Aorta (tissue), 5 donors: ENCODE results near the gene ACAD11. TPM values are rescaled to one million over a fixed set of nuclear protein-coding genes. Genes with fewer than 3 reads are reported as not detected.

Experiments used
- ATAC-seq: fragments of 200-7000 bp; cut with Tn5 transposase; one replicate; pipeline ENCODE4 v1.9.1; 2022; ENCODE audit warnings: moderate library complexity; ENCODE audit not compliant: low FRiP score
- DNase-seq, 2 donors: peaks; one replicate each; pipeline ENCODE4 v3.0.0-alpha.2; 2020
- H3K27ac ChIP-seq, 2 donors: one replicate each; pipeline ENCODE4 v1.5.1; 2013; ENCODE audit warnings: low read length in 2 of 2, mild to moderate bottlenecking in 2 of 2, moderate library complexity in 2 of 2, control low read depth in 1 of 2, inconsistent platforms in 1 of 2, low read depth in 1 of 2
- H3K27me3 ChIP-seq, 2 donors: one replicate each; pipeline ENCODE4 v1.6.1; 2013; ENCODE audit warnings: control low read depth in 1 of 2, low read length in 1 of 2, mild to moderate bottlenecking in 1 of 2, moderate library complexity in 1 of 2; ENCODE audit not compliant: insufficient read depth in 2 of 2, control insufficient read depth in 1 of 2
- H3K36me3 ChIP-seq, 2 donors: one replicate each; pipeline ENCODE4 v1.6.1; 2013; ENCODE audit warnings: control low read depth in 1 of 2, low read length in 1 of 2, mild to moderate bottlenecking in 1 of 2; ENCODE audit not compliant: insufficient read depth in 2 of 2, control insufficient read depth in 1 of 2
- H3K4me1 ChIP-seq, 2 donors: one replicate each; pipeline ENCODE4 v1.6.1; 2013; ENCODE audit warnings: low read length in 2 of 2, control low read depth in 1 of 2, mild to moderate bottlenecking in 1 of 2, moderate library complexity in 1 of 2; ENCODE audit not compliant: insufficient read depth in 2 of 2, control insufficient read depth in 1 of 2
- H3K4me3 ChIP-seq, 2 donors: one replicate each; pipeline ENCODE4 v1.5.1; 2013; ENCODE audit warnings: low read length in 2 of 2, control low read depth in 1 of 2, mild to moderate bottlenecking in 1 of 2
- H3K9me3 ChIP-seq: one replicate; pipeline ENCODE4 v1.6.1; 2013; ENCODE audit warnings: mild to moderate bottlenecking, low read length; ENCODE audit not compliant: control insufficient read depth
- WGBS, 2 donors: extraction: QIAGEN DNeasy Blood & Tissue Kit; methylation state at CpG; one replicate each; pipeline ENCODE4 v1.1.7; 2013; 5-methylcytosine and 5-hydroxymethylcytosine counted together
- intact Hi-C, 2 donors: fragments of 100-400 bp; cut with DNase I; formaldehyde crosslinking; loops; one replicate each; pipeline versions ENCODE4 v1.14.2 to v1.15.0; 2022
- polyA plus RNA-seq, 2 donors: library from polyadenylated mRNA; stranded (reverse); fragments of 200-250 nt; gene quantifications; one replicate each; pipeline ENCODE4 v1.2.3, GENCODE V29; 2013
- total RNA-seq, 2 donors: library from RNA; stranded (reverse); fragmentation: NEBNext Ultra II Directional; extraction: Animal tissue kit (Norgen Biotek cat#: 25700); gene quantifications; one replicate each; pipeline ENCODE4 v1.2.1, GENCODE V29; 2021
- donor health status: healthy with polysubstance abuse.
- donor health status: Bipolar disorder and iron deficiency.
- donor health status: DM: no; HTN: no; CAD: no.
- donor health status: DM: no; HTN: no; CAD: no.
- donor health status: DM: yes; HTN: yes; CAD: no.

ACAD11 gene
- total and polyA plus RNA-seq, 4 donors: 10.0 to 89.6 (median 42.2) TPM

DNA sequence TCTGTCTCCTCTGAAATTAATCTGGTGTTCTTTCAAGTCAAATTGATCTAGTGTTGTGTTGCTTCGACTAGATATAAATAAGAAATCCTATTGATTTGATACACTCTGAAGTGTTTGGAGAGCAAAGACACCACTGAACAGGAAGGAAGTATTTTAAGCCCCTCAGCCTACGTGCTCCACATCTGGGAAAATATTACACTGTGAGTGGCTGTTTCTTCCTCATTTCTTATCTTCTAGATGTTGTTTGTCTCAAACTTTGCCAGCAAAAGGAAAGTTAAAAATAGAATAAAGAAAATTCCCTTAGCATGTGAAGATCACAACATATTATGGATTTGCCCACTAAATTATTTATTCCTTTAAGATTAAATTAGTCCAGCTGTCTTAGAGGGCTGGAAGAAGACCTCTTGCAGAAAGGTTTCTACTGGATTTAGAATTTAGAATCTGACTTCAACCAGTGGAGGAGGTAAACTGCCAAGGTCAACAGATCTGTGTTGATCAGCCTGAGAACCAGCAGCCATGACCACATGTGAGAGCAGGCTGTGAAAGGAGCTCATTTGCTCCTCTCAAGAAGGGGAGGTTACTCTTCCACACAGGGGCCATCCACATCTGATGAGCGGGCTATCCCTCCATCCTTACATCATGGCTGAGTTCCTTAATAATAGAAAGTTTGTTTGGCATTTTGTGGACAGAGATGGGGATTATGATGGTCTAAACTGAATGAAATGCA is 108.9 kb downstream of the ACAD11 start:
- Histone ChIP-seq H3K27ac (no peak overlapping the region), H3K27me3 (no peaks in the 10 kb centered on the region), H3K4me1 (peaks cover 0 to 11% of the 10 kb centered on the region in 2 donors), H3K4me3 (no peak overlapping the region), H3K36me3 (no peaks in the 10 kb centered on the region), H3K9me3 (no peaks in the 10 kb centered on the region)
- WGBS, 2 donors: 37 to 49% methylated on average over 3 of the region's 3 CpGs
- intact Hi-C loops: no loop called here
- ATAC-seq (peak; percentile 71), DNase-seq (no peak)

DNA sequence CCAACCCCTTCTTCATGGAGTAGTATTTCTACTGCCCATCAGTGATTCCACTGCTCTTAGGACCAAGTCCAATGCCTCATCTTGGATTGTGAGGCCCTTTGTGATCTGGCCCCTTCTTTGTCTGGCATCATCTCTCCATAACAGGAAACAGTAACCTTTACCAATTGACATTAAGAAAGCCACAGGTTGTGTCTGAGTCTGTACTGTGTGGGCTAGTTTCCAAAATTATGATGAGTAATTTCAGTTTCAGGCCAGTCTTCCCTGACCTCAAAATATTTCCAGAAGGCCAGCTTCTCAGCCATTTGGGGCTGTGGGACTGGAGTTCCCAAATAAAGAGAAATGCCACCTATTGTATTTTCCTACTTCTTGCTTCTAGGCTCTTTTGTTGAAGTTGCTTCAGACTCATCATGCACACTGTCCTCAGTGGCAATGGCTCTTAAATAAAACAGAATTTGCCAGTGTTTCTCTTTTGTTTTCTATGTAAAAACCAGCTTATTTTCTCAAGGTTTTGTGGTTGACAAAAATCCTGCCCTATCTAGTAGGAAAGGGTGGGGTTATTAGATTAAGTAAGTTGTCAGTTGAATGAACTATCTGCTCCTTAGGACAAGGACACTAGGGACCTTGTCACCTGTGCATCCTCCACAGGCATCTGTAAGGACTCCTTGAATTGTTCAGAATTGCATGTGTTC is 109.6 kb downstream of the ACAD11 start:
- no peak overlapping the region for H3K27ac ChIP-seq
- H3K4me3 ChIP-seq: no peak overlapping the region
- ATAC-seq (no peak), DNase-seq (no peak)
- H3K9me3 ChIP-seq: no peaks in the 10 kb centered on the region
- no peaks in the 10 kb centered on the region for H3K36me3 ChIP-seq
- intact Hi-C loops: no loop called here
- peaks cover 0 to 12% of the 10 kb centered on the region in 2 donors for H3K4me1 ChIP-seq
- no peaks in the 10 kb centered on the region for H3K27me3 ChIP-seq

DNA sequence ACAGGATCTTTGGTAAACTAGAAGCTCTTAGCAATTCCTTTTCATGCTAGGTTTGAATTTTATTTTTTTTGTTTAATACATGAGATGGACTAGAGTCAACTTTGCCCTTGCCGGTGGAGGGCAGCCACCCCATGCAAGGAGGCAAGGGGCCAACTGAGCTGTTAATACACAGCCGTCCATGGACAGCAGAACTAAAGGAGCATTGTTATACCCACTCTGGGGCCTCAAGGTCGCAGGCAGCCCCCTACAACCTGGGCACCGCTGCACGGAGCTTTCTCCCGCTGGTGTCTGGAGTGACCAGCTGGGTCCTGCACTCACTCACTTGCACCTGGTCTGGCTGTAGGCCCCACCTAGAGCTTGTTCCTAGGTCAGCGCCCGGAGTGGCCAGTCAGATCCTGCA is 110.4 kb downstream of the ACAD11 start:
- DNase-seq: no peak
- Histone ChIP-seq H3K4me3 (no peak overlapping the region), H3K4me1 (peaks cover 0 to 12% of the 10 kb centered on the region in 2 donors), H3K36me3 (no peaks in the 10 kb centered on the region), H3K27ac (no peak overlapping the region), H3K9me3 (no peaks in the 10 kb centered on the region), H3K27me3 (no peaks in the 10 kb centered on the region)
- WGBS, 2 donors: 89 to 91% methylated on average over 8 of the region's 8 CpGs
- no peak for ATAC-seq
- intact Hi-C loops: no loop called here

DNA sequence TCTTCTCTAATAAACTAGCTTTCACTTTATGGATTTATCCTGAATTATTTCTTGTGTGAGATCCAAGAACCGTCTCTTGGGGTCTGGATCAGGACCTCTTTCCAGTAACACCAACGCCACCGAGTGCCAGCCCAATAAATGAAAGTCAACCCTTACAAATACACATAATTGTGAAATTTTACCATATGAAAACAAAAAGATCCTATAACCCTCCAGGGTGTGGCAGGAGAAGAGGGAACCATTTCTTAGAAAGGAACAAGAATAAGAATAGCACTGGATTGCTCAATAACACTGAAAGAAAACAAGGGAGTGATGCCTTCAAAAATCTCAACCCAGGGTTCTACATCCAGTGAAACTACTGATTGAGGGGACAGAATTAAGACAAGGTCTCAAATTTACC is 114.1 kb downstream of the ACAD11 start:
- H3K9me3 ChIP-seq: no peaks in the 10 kb centered on the region
- no peaks in the 10 kb centered on the region for H3K27me3 ChIP-seq
- no peak overlapping the region for H3K27ac ChIP-seq
- no peaks in the 10 kb centered on the region for H3K36me3 ChIP-seq
- H3K4me1 ChIP-seq: peaks cover 0 to 10% of the 10 kb centered on the region in 2 donors
- 83 to 87% methylated on average over 3 of the region's 3 CpGs for WGBS, 2 donors
- H3K4me3 ChIP-seq: no peak overlapping the region
- intact Hi-C loops: no loop called here
- DNase-seq: no peak
- ATAC-seq: peak; percentile 67

DNA sequence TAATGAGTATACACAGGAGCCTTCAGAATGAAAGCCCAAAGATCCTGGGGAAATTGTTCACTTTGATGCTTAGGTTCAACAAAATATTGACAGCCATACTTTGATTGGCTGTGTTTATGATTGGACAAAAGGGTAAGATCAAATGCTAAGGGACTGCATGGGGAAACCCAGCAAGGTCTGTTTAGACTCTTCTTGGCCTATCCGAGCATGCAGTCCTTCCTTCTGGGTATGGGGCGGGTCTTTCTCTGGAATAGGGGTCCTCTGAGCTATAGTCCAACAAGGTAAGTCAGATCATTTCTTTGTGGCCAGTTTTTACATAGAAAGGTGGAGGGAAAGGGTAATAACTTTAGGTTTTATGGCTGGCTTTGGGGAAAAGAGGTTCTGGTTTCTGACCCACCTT is 115.5 kb downstream of the ACAD11 start:
- 93 to 96% methylated on average over 2 of the region's 2 CpGs for WGBS, 2 donors
- Histone ChIP-seq H3K4me1 (peaks cover 0 to 5% of the 10 kb centered on the region in 2 donors), H3K4me3 (no peak overlapping the region)

DNA sequence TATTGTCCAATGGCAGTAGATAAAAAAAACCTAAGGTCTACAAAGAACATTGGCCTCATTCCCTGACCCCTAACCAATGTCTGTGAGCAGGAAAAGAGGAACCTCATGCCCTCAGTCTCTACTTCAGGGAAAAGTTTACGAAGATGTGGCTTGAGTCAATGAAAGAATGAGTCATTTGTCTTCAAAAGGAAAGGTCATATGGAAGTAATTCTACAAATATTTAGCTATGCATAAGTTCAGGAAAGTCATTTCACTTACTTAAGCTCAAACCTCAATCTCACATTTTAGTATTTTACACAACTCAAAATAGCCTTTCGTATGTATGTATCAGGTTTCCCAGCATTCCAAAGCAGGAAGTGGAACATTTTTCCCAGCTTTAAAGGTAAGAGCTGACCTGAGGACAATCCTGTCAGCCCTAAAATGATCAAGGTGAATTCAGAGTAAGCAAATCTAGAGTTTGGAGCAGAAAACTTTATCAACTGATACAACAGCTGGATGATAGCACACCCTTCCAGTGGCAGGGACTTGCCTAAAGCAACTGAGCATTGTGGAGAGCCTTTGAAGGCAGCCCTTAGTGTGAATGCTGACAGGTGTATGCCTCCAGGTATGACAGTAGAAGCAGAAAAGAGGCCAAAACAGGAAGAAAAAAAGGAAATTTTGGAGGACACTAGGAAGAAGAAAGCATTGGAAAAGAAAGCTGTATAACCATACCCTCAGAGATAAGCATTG is 116.4 kb downstream of the ACAD11 start:
- Histone ChIP-seq H3K4me3 (no peak overlapping the region), H3K4me1 (peaks cover 0 to 5% of the 10 kb centered on the region in 2 donors), H3K36me3 (no peaks in the 10 kb centered on the region), H3K27me3 (no peaks in the 10 kb centered on the region), H3K27ac (peak overlapping the region in 1 of 2 donors; percentile 34), H3K9me3 (no peaks in the 10 kb centered on the region)
- no peak for DNase-seq
- intact Hi-C loops: no loop called here
- 57 to 64% methylated on average over 2 of the region's 2 CpGs for WGBS, 2 donors
- no peak for ATAC-seq

More for the DNA sequence above, 115.5 kb downstream of the ACAD11 start:
- no peak for ATAC-seq
- no peak for DNase-seq
- Histone ChIP-seq H3K27ac (no peak overlapping the region), H3K9me3 (no peaks in the 10 kb centered on the region), H3K27me3 (no peaks in the 10 kb centered on the region), H3K36me3 (no peaks in the 10 kb centered on the region)
- intact Hi-C loops: no loop called here

DNA sequence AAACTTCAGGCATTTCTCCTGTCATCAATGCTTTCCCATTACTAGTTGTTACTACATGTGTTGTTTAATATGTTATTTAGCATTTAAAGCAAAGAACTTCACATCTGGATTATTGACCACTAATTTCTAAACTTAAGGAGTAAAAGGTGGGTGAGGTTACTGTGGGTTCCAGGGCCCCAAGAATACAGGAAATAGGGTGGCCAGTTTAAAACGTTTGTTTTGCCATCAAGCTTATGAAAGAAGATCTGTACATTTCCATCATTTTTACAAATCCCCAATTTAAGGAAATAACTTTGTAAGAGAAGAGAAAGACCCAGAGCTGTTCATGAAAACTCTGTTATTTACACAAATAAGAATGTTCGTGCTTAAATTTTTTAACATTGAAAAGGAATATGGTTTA is 117.0 kb downstream of the ACAD11 start:
- no peak overlapping the region for H3K27ac ChIP-seq
- H3K27me3 ChIP-seq: no peaks in the 10 kb centered on the region
- no peak for DNase-seq
- no peak for ATAC-seq
- intact Hi-C loops: no loop called here
- H3K9me3 ChIP-seq: no peaks in the 10 kb centered on the region
- WGBS, 2 donors: 45 to 54% methylated on average over 2 of the region's 2 CpGs
- no peaks in the 10 kb centered on the region for H3K36me3 ChIP-seq
- H3K4me3 ChIP-seq: no peak overlapping the region
- H3K4me1 ChIP-seq: peaks cover 0 to 5% of the 10 kb centered on the region in 2 donors

DNA sequence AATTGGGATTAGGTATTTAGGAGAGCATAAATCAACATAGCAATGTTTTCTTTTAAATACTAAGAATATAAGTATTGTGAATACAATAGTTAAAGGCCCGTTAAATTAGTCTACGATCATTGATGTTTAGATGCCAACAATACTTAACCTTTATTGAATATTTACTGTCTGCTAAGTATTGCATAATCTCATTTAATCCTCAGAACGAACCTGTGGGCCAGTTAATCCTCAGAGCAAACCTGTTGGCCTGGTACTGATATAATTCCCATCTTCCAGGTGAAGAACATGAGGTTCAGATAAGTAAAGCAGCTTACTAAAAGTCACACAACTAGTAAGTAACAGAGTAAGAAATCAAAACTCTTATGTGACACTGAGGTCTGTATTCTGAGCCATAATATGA is 119.9 kb downstream of the ACAD11 start:
- WGBS, 2 donors: 67 to 73% methylated on average over 3 of the region's 3 CpGs
- Histone ChIP-seq H3K27me3 (no peaks in the 10 kb centered on the region), H3K36me3 (no peaks in the 10 kb centered on the region), H3K4me3 (no peak overlapping the region), H3K9me3 (no peaks in the 10 kb centered on the region), H3K4me1 (no peaks in the 10 kb centered on the region), H3K27ac (no peak overlapping the region)
- intact Hi-C loops: no loop called here
- DNase-seq (no peak), ATAC-seq (no peak)
